Right kidney (tissue), 1 donor: Measurements from ENCODE around the gene SEMA6A.

Experiments
- DNase-seq: peaks from one replicate; pipeline ENCODE4 v3.0.0-alpha.2; 2016

The SEMA6A gene

GRCh38 chr5:116462500-116462899 is 112.1 kb downstream of the SEMA6A start:
- DNase-seq = no peak

- DNase-seq = no peak
Observed at GRCh38 chr5:116459301-116459700, 115.3 kb downstream of the SEMA6A start.

- DNase-seq = no peak
Observed at GRCh38 chr5:116457062-116457461, 117.6 kb downstream of the SEMA6A start.

GRCh38 chr5:116456036-116456435 is 118.6 kb downstream of the SEMA6A start:
- no peak for DNase-seq

GRCh38 chr5:116455061-116455460 is 119.6 kb downstream of the SEMA6A start:
- DNase-seq = no peak

GRCh38 chr5:116454417-116454927 is 120.2 kb downstream of the SEMA6A start:
- DNase-seq = no peak

- no peak for DNase-seq
Observed at GRCh38 chr5:116453988-116454411, 120.6 kb downstream of the SEMA6A start.

- no peak for DNase-seq
Observed at GRCh38 chr5:116452774-116453368, 121.8 kb downstream of the SEMA6A start.

GRCh38 chr5:116451905-116452450 is 122.6 kb downstream of the SEMA6A start:
- DNase-seq = no peak

GRCh38 chr5:116451066-116451465 is 123.6 kb downstream of the SEMA6A start:
- no peak for DNase-seq

GRCh38 chr5:116449458-116449857 is 125.2 kb downstream of the SEMA6A start:
- no peak for DNase-seq

GRCh38 chr5:116448870-116449427 is 125.7 kb downstream of the SEMA6A start:
- DNase-seq = no peak

- DNase-seq = no peak
Observed at GRCh38 chr5:116448450-116448849, 126.2 kb downstream of the SEMA6A start.

- DNase-seq = no peak
Observed at GRCh38 chr5:116446356-116447005, 128.1 kb downstream of the SEMA6A start.

GRCh38 chr5:116445311-116445710 is 129.3 kb downstream of the SEMA6A start:
- no peak for DNase-seq

GRCh38 chr5:116444373-116445295 is 130.0 kb downstream of the SEMA6A start:
- DNase-seq = no peak

- no peak for DNase-seq
Observed at GRCh38 chr5:116442931-116443551, 131.6 kb downstream of the SEMA6A start.

- no peak for DNase-seq
Observed at GRCh38 chr5:116442095-116442534, 132.5 kb downstream of the SEMA6A start.

GRCh38 chr5:116441223-116441622 is 133.4 kb downstream of the SEMA6A start:
- no peak for DNase-seq

GRCh38 chr5:116440457-116441001 is 134.1 kb downstream of the SEMA6A start:
- DNase-seq = no peak

- no peak for DNase-seq
Observed at GRCh38 chr5:116439905-116440304, 134.7 kb downstream of the SEMA6A start.
